ENCODE data around the gene EN2. TPM values are rescaled to one million over a fixed set of nuclear protein-coding genes. Genes with fewer than 3 reads are reported as not detected.

The EN2 gene
- total RNA-seq, 4 donors from 2014 or later = 0.21 to 0.56 (median 0.34) TPM; not detected in 1

DNA sequence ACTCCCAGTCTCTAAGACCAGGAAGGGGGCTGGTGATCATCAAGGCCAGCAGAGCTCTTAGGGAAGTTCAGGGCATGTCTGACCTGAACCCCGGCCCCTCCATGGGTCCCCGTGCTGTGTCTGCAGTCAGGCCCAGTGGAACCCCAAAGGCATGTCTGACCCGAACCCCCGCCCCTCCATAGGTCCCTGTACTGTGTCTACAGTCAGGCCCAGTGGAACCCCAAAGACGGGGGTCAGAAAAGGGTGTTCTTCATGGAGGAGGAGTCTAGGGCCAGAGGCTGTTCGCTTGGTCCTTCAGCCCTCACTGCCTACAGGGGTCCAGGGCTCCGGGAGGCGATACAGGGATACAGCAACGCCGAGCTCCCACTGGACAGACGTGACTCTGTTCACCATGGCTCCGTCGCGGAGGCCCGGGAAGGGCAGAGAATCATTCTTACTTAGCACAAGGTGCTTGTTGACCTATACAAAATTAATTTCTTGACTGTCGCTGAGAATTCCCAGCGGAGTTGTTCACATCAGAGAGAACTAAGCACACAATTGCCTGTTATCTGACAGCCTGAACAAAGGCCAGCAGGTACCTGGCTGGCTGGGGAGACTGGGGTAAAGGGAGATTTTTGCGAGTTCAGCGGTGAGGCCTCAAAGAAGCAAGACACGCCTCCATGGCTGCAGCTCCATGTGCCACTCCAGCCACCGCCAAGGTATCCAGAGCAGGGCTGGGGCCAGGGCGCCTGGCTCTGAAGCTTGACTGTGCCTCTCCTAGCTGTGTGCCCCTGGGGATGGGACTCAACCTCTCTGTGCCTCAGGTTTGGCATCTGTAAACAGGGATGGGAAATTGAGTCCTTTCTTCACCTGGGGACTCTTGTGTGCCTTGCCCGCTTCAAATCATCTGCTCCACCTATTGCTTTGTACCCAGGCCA is 26.8 kb downstream of the EN2 start:
- no peaks in the 10 kb centered on the region for H3K9me3 ChIP-seq
- TF ChIP-seq EP300 (IDR thresholded peaks at IDR 0.05) = no peak
- TF ChIP-seq POLR2AphosphoS5 (IDR thresholded peaks at IDR 0.05) = no peak
- no peak for TF ChIP-seq POLR2A (IDR thresholded peaks at IDR 0.05)
- TF ChIP-seq, protein P1, sequence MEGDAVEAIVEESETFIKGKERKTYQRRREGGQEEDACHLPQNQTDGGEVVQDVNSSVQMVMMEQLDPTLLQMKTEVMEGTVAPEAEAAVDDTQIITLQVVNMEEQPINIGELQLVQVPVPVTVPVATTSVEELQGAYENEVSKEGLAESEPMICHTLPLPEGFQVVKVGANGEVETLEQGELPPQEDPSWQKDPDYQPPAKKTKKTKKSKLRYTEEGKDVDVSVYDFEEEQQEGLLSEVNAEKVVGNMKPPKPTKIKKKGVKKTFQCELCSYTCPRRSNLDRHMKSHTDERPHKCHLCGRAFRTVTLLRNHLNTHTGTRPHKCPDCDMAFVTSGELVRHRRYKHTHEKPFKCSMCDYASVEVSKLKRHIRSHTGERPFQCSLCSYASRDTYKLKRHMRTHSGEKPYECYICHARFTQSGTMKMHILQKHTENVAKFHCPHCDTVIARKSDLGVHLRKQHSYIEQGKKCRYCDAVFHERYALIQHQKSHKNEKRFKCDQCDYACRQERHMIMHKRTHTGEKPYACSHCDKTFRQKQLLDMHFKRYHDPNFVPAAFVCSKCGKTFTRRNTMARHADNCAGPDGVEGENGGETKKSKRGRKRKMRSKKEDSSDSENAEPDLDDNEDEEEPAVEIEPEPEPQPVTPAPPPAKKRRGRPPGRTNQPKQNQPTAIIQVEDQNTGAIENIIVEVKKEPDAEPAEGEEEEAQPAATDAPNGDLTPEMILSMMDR (IDR thresholded peaks at IDR 0.05) = no peak
- no peak overlapping the region for H3K4me3 ChIP-seq
- H3K27me3 ChIP-seq = peaks cover 71% of the 10 kb centered on the region
- H3K27ac ChIP-seq = no peak overlapping the region
- WGBS = 92% methylated on average over 23 of the region's 23 CpGs
- H3K36me3 ChIP-seq = no peaks in the 10 kb centered on the region
- DNase-seq (ENCODE audit: low spot score in 2 of 2) = peak in 1 of 2 donors; percentile 45
- H3K4me1 ChIP-seq = peaks cover 15% of the 10 kb centered on the region

DNA sequence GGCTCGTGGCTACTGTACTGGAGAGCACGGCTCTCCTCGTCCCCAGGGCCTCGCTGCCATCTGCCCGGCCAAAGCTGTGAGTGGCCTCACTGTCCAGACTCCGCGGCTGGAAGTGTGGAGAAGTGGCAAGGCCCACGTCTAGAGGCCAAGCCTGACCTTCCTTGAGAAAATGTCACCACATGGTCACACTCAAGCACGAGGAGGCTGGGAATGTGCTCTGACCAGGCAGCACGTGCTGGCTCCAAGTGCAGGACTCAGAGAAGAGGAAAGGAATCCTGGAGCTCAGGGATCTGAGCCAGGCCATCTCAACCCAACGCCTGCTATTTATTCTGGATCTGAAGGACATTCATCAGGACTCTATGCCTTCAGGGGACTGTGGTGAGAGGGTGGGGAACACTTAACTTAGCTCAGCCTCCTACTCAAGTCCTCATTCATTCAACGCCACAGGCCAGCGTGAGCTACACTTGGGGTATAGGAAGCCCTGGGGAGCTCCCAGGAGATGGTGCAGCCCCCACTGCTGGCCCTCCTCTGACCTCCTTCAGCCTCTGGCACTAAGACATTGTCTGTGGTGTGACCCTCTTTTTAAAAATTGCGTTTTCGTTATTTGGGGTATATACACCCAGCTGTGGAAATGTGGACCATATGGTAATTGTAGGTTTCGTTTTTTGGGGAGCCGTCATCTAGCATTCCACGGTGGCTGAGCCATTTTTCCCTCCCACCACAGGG is 29.0 kb downstream of the EN2 start:
- TF ChIP-seq EP300 (IDR thresholded peaks at IDR 0.05) (no peak), POLR2A (IDR thresholded peaks at IDR 0.05) (no peak), POLR2AphosphoS5 (IDR thresholded peaks at IDR 0.05) (no peak)
- TF ChIP-seq, protein P1 (IDR thresholded peaks at IDR 0.05) = no peak
- Histone ChIP-seq H3K27me3 (peaks cover 77% of the 10 kb centered on the region), H3K36me3 (no peaks in the 10 kb centered on the region), H3K27ac (no peak overlapping the region), H3K9me3 (no peaks in the 10 kb centered on the region), H3K4me1 (peaks cover 30% of the 10 kb centered on the region), H3K4me3 (no peak overlapping the region)
- 80% methylated on average over 18 of the region's 18 CpGs for WGBS
- no peak for DNase-seq (ENCODE audit: low spot score in 2 of 2)

DNA sequence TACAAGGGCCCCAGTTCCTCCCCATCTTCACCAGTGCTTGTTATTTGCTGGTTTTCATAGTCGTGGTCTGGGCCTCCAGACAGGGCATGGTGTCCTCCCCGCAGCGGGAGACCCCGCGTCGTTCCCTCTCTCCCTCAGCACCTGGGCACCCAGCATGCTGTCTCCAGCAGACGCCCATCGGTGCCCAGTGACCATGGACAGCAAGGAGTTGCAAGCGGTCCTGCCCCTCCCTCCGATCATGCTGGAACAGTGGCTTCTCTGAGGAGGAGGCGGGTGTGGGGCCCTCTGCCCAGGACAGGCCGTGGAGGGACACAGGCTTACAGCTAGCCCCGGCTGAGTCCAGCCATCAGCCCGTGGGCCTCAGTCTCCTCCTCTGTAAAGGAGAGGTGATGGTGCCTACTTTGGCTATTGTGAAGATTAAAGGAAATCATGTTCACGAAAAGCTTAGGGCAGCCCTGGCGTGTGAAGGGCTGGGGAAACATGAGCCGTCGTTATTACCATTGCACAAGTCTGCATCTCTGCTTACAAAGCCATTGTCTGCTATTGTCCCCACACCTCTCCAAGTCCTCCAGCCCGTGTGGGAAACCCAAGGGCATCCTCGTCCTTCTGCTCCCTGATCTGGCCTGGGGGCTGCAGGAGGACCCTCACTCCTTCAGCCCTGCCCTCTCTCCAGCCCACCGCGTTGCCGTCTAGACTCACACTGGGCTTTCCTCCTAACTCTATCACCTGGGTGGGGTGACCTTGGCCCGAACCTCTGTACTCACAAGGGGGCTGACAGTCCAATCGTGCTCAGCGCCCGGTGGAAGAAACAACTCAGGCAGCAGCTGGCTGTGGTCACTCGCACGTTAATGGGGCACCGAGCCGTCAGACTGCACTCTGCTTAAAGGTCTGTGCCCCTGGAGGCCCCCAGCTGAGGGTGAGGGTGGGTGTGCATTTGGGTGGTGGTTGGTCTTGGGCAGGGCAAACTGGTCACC is 29.9 kb downstream of the EN2 start:
- no peak overlapping the region for H3K27ac ChIP-seq
- 84% methylated on average over 25 of the region's 31 CpGs for WGBS
- no peak for DNase-seq (ENCODE audit: low spot score in 2 of 2)
- TF ChIP-seq POLR2A (IDR thresholded peaks at IDR 0.05) = no peak
- TF ChIP-seq, protein P1 (IDR thresholded peaks at IDR 0.05) = no peak
- no peak for TF ChIP-seq POLR2AphosphoS5 (IDR thresholded peaks at IDR 0.05)
- TF ChIP-seq EP300 (IDR thresholded peaks at IDR 0.05) = no peak
- H3K27me3 ChIP-seq = peaks cover 76% of the 10 kb centered on the region
- peaks cover 25% of the 10 kb centered on the region for H3K4me1 ChIP-seq
- H3K36me3 ChIP-seq = no peaks in the 10 kb centered on the region
- no peak overlapping the region for H3K4me3 ChIP-seq
- no peaks in the 10 kb centered on the region for H3K9me3 ChIP-seq

DNA sequence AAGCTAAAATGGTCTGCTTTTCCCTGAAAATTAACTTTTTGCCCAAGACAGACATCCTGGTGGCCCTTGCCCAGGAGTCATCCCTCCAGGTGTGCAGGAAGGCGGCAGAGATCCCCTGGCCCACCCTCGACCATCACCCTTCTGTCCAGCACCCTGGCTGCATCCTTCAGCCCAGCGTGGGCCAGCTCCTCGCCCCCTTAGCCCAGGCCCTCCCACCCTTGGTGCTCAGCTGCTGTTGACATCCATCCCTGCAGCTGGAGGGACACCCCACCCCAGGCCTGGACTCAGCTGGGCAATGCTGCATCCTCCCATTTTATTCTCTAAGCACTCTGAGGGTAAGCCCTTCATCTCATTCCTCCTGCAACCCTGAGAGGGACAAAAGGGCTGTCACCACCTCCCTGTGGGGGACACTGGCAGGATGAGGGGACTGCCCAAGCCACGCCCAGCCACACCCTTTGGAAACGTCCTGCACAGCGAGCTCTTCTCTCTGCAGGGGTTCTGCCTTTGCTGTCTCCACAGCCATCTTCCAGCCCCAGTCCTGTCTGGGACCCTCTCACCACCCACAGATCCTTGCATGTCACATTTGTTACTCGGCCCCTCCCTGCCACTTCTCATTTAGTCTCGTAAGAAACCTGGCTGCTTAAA is 30.7 kb downstream of the EN2 start:
- TF ChIP-seq, protein P1 (IDR thresholded peaks at IDR 0.05) = no peak
- TF ChIP-seq POLR2AphosphoS5 (IDR thresholded peaks at IDR 0.05) (no peak), POLR2A (IDR thresholded peaks at IDR 0.05) (no peak), EP300 (IDR thresholded peaks at IDR 0.05) (no peak)
- no peaks in the 10 kb centered on the region for H3K36me3 ChIP-seq
- WGBS = 56% methylated on average over 7 of the region's 9 CpGs
- DNase-seq (ENCODE audit: low spot score in 2 of 2) = no peak
- H3K9me3 ChIP-seq = no peaks in the 10 kb centered on the region
- H3K27me3 ChIP-seq = peaks cover 75% of the 10 kb centered on the region
- H3K27ac ChIP-seq = no peak overlapping the region
- H3K4me3 ChIP-seq = no peak overlapping the region
- peaks cover 20% of the 10 kb centered on the region for H3K4me1 ChIP-seq

All from suprapubic skin (tissue), 4 donors.